K562 (cell line): ENCODE measurements around the gene CRIM1. TPM values are rescaled to one million over a fixed set of nuclear protein-coding genes. Genes with fewer than 3 reads are reported as not detected.
A peak's percentile ranks its signal among the peaks of the same experiment; 100 is the strongest.

Experiments used
- ATAC-seq: fragments of 200-7000 bp; cut with Tn5 transposase; 3 replicates; pipeline ENCODE4 v1.9.1; 2020; ENCODE audit warnings: moderate library complexity
- BruUV-seq: library from RNA; stranded (reverse); fragments of 400-500 nt; replicated peaks from 2 replicates; lab custom pipeline; 2021; lab: Mats Ljungman, UMichigan
- CTCF ChIA-PET: fragments of 300-600 bp; formaldehyde crosslinking; extraction: SDS; loops from one replicate; lab custom pipeline; 2021; ENCODE audit warnings: low intra/inter-chr PET ratio; lab: Yijun Ruan, JAX
- POLR2A ChIA-PET: fragments of 300-600, 350-650 bp; sonication (Branson Sonifier 250); formaldehyde crosslinking; extraction: SDS; loops from one replicate; lab custom pipeline; 2021; ENCODE audit warnings: antibody characterized with exemption, inconsistent platforms; lab: Yijun Ruan, JAX
- DNase-seq, 4 experiments: peaks; one replicate each; pipeline versions ENCODE4 v3.0.0 to v3.0.0-alpha.2; 2011 to 2018; ENCODE audit warnings: low spot score in 3 of 4, mixed read lengths in 3 of 4; ENCODE audit errors: extremely low read depth in 1 of 4
- FAIRE-seq: peaks from 2 replicates; lab custom pipeline; 2011; peaks lifted over from hg19 to GRCh38; lab: Jason Lieb, UNC
- H2AFZ ChIP-seq: 2 replicates; pipeline ENCODE4 v1.6.0; 2011; ENCODE audit warnings: low read depth, low read length, control low read depth, inconsistent platforms
- H3K27ac ChIP-seq: fragments of 200-600 bp; 3 replicates; pipeline ENCODE4 v1.8.0; 2011; ENCODE audit warnings: low read depth, mild to moderate bottlenecking, control low read depth, inconsistent platforms, low read length, moderate library complexity, mixed read lengths; ENCODE audit errors: extremely low read depth
- H3K27me3 ChIP-seq, 2 experiments: fragments of 300-600 bp in 1 of 2; 2 replicates in 1 of 2; 3 replicates in 1 of 2; pipeline versions ENCODE4 v1.6.0 to v1.8.0; 2011; ENCODE audit warnings: inconsistent platforms in 2 of 2, low read length in 2 of 2, mild to moderate bottlenecking in 1 of 2, mixed read lengths in 1 of 2, moderate library complexity in 1 of 2; ENCODE audit not compliant: control insufficient read depth in 2 of 2, insufficient read depth in 2 of 2
- H3K36me3 ChIP-seq: fragments of 300-600 bp; 3 replicates; pipeline ENCODE4 v1.8.0; 2011; ENCODE audit warnings: mild to moderate bottlenecking, low read length, inconsistent platforms; ENCODE audit not compliant: control insufficient read depth, insufficient read depth
- H3K4me1 ChIP-seq, 2 experiments: fragments of 200-600 bp in 1 of 2; replicated peaks in 1 of 2; 2 replicates in 1 of 2; 3 replicates in 1 of 2; pipeline versions ENCODE4 v1.5.1 to v1.8.0; 2011; ENCODE audit warnings: inconsistent platforms in 2 of 2, low read length in 2 of 2, mild to moderate bottlenecking in 1 of 2, mixed read lengths in 1 of 2, moderate library complexity in 1 of 2; ENCODE audit not compliant: control insufficient read depth in 2 of 2, insufficient read depth in 2 of 2
- H3K4me2 ChIP-seq: 2 replicates; pipeline ENCODE4 v1.6.1; 2011; ENCODE audit warnings: low read length, control low read depth, inconsistent platforms, mixed read lengths; ENCODE audit not compliant: insufficient read depth
- H3K4me3 ChIP-seq: fragments of 200-600 bp; sonication (generic), shearing (Covaris generic); 2 replicates; pipeline ENCODE4 v1.5.1; 2016; ENCODE audit warnings: control low read depth, inconsistent platforms
- H3K79me2 ChIP-seq: fragments of 200-600 bp; 3 replicates; pipeline ENCODE4 v1.8.0; 2011; ENCODE audit warnings: low read length, inconsistent platforms; ENCODE audit not compliant: control insufficient read depth, insufficient read depth
- H3K9ac ChIP-seq, 2 experiments: 2 replicates each; pipeline versions ENCODE4 v1.6.0 to v1.6.1; 2011; ENCODE audit warnings: low read depth in 2 of 2, low read length in 2 of 2, control low read depth in 1 of 2, inconsistent platforms in 1 of 2, mild to moderate bottlenecking in 1 of 2, mixed read lengths in 1 of 2; ENCODE audit not compliant: insufficient read depth in 1 of 2
- H3K9me1 ChIP-seq: one replicate; pipeline ENCODE4 v1.6.0; 2011; ENCODE audit warnings: inconsistent platforms, mild to moderate bottlenecking, low read length, moderate library complexity; ENCODE audit not compliant: control insufficient read depth, insufficient read depth
- H3K9me3 ChIP-seq: replicated peaks from 2 replicates; pipeline ENCODE4 v1.5.1; 2011; ENCODE audit warnings: low read depth, low read length, inconsistent platforms; ENCODE audit not compliant: control insufficient read depth, insufficient read depth
- H4K20me1 ChIP-seq: replicated peaks from 2 replicates; pipeline ENCODE4 v1.6.1; 2011; ENCODE audit warnings: low read length, inconsistent platforms, mixed read lengths; ENCODE audit not compliant: control insufficient read depth, insufficient read depth
- CHD2 ChIP-seq: IDR thresholded peaks from 2 replicates; pipeline ENCODE4 v1.6.1; 2011; ENCODE audit warnings: low read depth, low read length
- CTCF ChIP-seq, 3 experiments: IDR thresholded peaks in 2 of 3; conservative IDR thresholded peaks in 1 of 3; 2 replicates each; pipeline ENCODE4 v1.5.1; 2011 to 2012; ENCODE audit warnings: low read length in 3 of 3, mild to moderate bottlenecking in 3 of 3, control low read depth in 2 of 3, improper control_type of control experiment in 1 of 3, inconsistent platforms in 1 of 3, low read depth in 1 of 3, mixed read lengths in 1 of 3, moderate library complexity in 1 of 3; ENCODE audit not compliant: insufficient read depth in 2 of 3
- HDAC6 ChIP-seq: IDR thresholded peaks from 2 replicates; pipeline ENCODE4 v1.6.1; 2012; ENCODE audit warnings: low read depth, mild to moderate bottlenecking, control low read depth, inconsistent platforms, low read length, moderate library complexity
- HNRNPL ChIP-seq: fragments of 200-400 bp; formaldehyde crosslinking; IDR thresholded peaks from 2 replicates; pipeline ENCODE4 v1.6.1; 2017; ENCODE audit warnings: low read depth, mild to moderate bottlenecking, low read length
- JUND ChIP-seq, 2 experiments: IDR thresholded peaks; 2 replicates in 1 of 2; 3 replicates in 1 of 2; pipeline ENCODE4 v1.6.1; 2011; ENCODE audit warnings: borderline replicate concordance in 2 of 2, low read depth in 2 of 2, low read length in 2 of 2, improper control_type of control experiment in 1 of 2, missing biosample characterization in 1 of 2, missing genetic modification characterization in 1 of 2, missing genetic modification reagents in 1 of 2
- KHSRP ChIP-seq: fragments of 450-650 bp; IDR thresholded peaks from 2 replicates; pipeline ENCODE4 v1.6.1; 2017
- NFIX ChIP-seq: fragments of 250-450 bp; sonication (Bioruptor Pico); IDR thresholded peaks from 2 replicates; pipeline ENCODE4 v1.4.0; 2020; ENCODE audit warnings: low read depth, mild to moderate bottlenecking, moderate library complexity
- TBL1XR1 ChIP-seq, 2 experiments: IDR thresholded peaks; 2 replicates each; pipeline ENCODE4 v1.6.1; 2012; ENCODE audit warnings: improper control_type of control experiment in 2 of 2, low read length in 2 of 2, mild to moderate bottlenecking in 1 of 2
- ZNF165 ChIP-seq: fragments of 250-450 bp; sonication (Bioruptor Pico); IDR thresholded peaks from 2 replicates; pipeline ENCODE4 v1.4.0; 2020; ENCODE audit warnings: borderline replicate concordance
- ZNF318 ChIP-seq, 2 experiments: fragments of 450-650 bp; IDR thresholded peaks; 2 replicates each; pipeline ENCODE4 v1.6.1; 2016; ENCODE audit warnings: mild to moderate bottlenecking in 2 of 2, borderline replicate concordance in 1 of 2, low read depth in 1 of 2, moderate library complexity in 1 of 2
- WGBS: fragments of 100-300 bp; shearing (Covaris generic); methylation state at CpG from one replicate; pipeline ENCODE4 v1.1.6; 2016; ENCODE audit warnings: low coverage, mixed read lengths; ENCODE audit not compliant: insufficient coverage; ENCODE audit errors: missing lambda C conversion rate; 5-methylcytosine and 5-hydroxymethylcytosine counted together
- in situ Hi-C: fragments of 300-500 bp; cut with MboI; formaldehyde crosslinking; loops from 4 replicates; pipeline ENCODE4 v1.15.0; 2018; ENCODE audit warnings: inconsistent platforms, mixed read lengths
- intact Hi-C: fragments of 100-400 bp; cut with micrococcal nuclease; formaldehyde crosslinking; loops from 2 replicates; pipeline ENCODE4 v1.14.2; 2022
- polyA plus RNA-seq, 8 experiments: library from polyadenylated mRNA; depleted of rRNA in 4 of 8; stranded (reverse) in 5 of 8; unstranded in 3 of 8; fragments of >200 nt; fragmentation: Nextera tagmentation in 2 of 8; fragmentation: Illumina TruSeq in 1 of 8; extraction: Ambion mirVana in 2 of 8; extraction: Trizol in 1 of 8; gene quantifications; 2 replicates each; pipeline versions ENCODE4 v1.2.1 to v1.2.3, GENCODE V29; 2011 to 2014; ENCODE audit warnings: inconsistent platforms in 1 of 8, missing spikeins in 1 of 8
- total RNA-seq, 7 experiments: library from RNA; depleted of rRNA in 6 of 7; stranded (reverse); fragments of >200 nt in 6 of 7; fragmentation: Illumina TruSeq in 2 of 7; extraction: Trizol in 2 of 7; gene quantifications; 2 replicates each; pipeline versions ENCODE4 v1.2.1 to v1.2.3, GENCODE V29; 2011 to 2021; ENCODE audit warnings: low replicate concordance in 1 of 7

CRIM1 gene
- total and polyA plus RNA-seq, 9 of the 15 experiments (the other 6 are each of a cell fraction or from before 2014, with no cell fraction given): 0.01 to 0.36 (median 0.06) TPM; not detected in 1

- no peak for TF ChIP-seq CTCF (IDR thresholded peaks at IDR 0.05 in 2 of 3, conservative IDR thresholded peaks at IDR 0.05 in 1 of 3; ENCODE audit: insufficient read depth in 2 of 3, low read depth in 1 of 3, low read length in 3 of 3)
These were observed 43.5 kb downstream of the CRIM1 start (continued) for GRCh38 chr2:36399050-36399449.

GRCh38 chr2:36403675-36404230, 48.2 kb downstream of the CRIM1 start:
- 0% methylated on average over 1 of the region's 1 CpG for WGBS
- Histone ChIP-seq H3K27me3 (no peaks in the 10 kb centered on the region; a peak in 1 of 5 replicates), H3K9ac (no peak overlapping the region), H3K4me3 (no peak overlapping the region), H3K9me1 (no peaks in the 10 kb centered on the region), H3K4me2 (no peak overlapping the region), H3K79me2 (no peaks in the 10 kb centered on the region), H4K20me1 (no peaks in the 10 kb centered on the region), H2AFZ (no peak overlapping the region), H3K36me3 (no peaks in the 10 kb centered on the region), H3K9me3 (no peaks in the 10 kb centered on the region), H3K27ac (no peak overlapping the region), H3K4me1 (no peaks in the 10 kb centered on the region)
- BruUV-seq: no TSS peak
- ATAC-seq: no peak
- intact Hi-C loops: no loop called here
- POLR2A ChIA-PET: no interaction called here
- CTCF ChIA-PET: no interaction called here
- DNase-seq: peak in 1 of 4 experiments; percentile 2
- in situ Hi-C loops: no loop called here
- FAIRE-seq: no peak
- TF ChIP-seq JUND (IDR thresholded peaks at IDR 0.05; ENCODE audit: borderline replicate concordance, low read depth, low read length) (peak; percentile 65; the same call in 1 of the 2 replicates), JUND (tag; IDR thresholded peaks at IDR 0.05; ENCODE audit: borderline replicate concordance, low read depth, low read length) (peak; percentile 51; the same call in 1 of the 3 replicates), HNRNPL (no peak), HDAC6 (no peak), ZNF318 (IDR thresholded peaks at IDR 0.05; ENCODE audit: borderline replicate concordance in 1 of 2, low read depth in 1 of 2) (no peak), CHD2 (no peak), NFIX (CRISPR knock-in tag) (no peak), ZNF165 (no peak), TBL1XR1 (IDR thresholded peaks at IDR 0.05; ENCODE audit: low read length in 2 of 2) (no peak), KHSRP (no peak)
